HL-60/S4 treated with phorbol 12-myristate 13-acetate at 8.2 ng/mL for 4 days and 3 days (cell line): ENCODE results near the gene GYPA.
"Not testable (repeated sequence)": the region's sequence is repeated elsewhere in the genome, so short reads cannot be mapped to it uniquely, and the experiment has no call there.

Source experiments
- in situ Hi-C: fragments of 300-500 bp; cut with MboI; formaldehyde crosslinking; loops from 2 replicates; pipeline ENCODE4 v1.15.0; 2022; ENCODE audit warnings: low sequenced_read_pairs

The GYPA gene

DNA sequence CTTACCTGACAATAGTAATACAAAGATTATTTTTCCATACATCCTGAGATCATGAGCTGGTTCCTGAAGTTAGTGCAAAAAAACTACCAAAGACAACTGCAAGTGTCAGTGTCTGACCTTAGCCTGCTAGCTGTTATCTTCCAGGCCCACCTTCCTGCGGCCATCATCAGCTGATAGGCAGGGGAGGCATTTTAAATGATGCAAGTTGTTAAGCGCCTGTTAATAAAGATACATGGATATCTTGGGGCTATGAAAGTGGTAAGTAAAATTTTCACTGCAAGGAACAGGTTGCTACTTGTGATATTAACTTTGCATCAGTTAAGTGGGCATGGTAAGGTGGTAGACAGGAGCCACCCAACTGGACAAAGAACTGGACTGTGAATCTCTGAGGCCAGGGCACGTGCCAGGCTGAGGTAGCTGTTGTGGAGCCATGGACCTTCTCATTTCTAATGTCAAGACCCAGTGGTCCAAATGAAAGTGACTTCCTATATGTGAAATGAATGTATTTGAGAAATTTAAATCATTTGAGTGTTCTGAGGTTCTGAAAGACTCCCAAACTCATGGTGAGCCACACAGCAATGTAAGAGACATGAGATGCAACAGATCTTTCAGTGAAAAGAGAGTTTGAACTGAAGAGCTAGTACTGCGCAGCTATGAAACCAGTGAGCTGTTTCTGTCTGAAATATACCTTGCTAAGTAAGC is at the start of gene GYPA:
Gene GYPA, minus strand, starts transcription at position 125 of the 702 bp plus-strand sequence. Its CDS starts 83 bp downstream, at position 42.
- in situ Hi-C loops, result not testable (repeated sequence)

DNA sequence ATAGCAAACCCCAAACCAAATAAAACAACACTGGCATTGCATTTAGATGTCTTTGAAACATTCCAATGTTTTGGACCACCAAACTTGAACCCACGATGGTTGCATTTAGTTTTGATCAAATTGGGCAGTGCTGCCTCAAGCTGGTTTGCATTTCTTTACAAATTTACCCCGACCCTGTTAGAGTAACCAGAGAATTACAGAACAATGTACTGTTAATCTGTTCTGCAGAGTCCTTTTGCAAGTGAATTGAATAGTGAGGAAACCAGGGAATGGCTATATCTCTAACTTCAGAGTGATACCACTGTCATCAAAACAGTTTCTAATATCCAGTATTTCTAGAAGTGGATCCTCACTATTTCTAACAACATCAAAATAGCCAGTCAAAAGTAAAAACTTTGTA is 49.5 kb upstream of the GYPA start:
- in situ Hi-C loops, result loop anchor here (25.0 kb wide), 1 partner anchor 872 kb away; no protein-coding TSS in a partner anchor

DNA sequence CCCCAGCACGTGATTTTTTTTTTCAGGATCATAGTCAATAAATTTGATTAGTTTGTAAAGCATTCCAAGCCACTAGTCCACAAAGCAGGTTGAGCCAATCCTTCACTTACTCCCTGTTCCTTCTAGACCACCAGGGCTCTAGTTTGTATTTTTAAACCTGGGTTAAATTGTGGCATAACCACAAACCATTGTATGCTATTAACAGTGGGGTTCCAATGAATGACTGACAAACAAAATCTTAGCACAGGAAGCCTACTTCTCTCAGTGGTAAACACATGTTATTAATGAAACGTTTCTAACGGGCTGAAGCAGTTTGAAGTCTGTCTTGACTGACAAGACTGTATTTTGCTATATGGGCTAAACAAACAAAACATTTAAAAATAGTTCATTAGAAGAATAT is 48.6 kb upstream of the GYPA start:
- in situ Hi-C loops, result loop anchor here (25.0 kb wide), 1 partner anchor 873 kb away; no protein-coding TSS in a partner anchor

DNA sequence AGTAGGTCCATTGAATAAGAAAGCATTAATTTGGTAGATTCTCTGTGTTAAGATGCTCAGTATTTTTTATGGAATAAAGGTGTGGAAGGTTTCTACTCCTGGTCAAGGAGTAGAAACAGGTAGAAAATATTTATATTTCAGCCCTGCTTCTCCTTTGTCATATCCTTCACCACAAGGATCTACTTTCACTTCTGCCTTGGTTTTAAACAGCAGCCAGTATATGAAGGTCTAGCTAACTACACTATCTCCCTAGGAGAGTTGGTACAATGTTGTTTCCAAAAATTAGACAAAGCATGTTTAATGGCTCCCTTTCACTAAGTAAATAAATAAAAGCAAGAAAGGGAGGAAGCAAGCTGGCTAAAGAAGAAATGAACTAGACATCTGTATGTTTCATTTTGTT is 44.6 kb upstream of the GYPA start:
- in situ Hi-C loops, result loop anchor here (25.0 kb wide), 1 partner anchor 877 kb away; no protein-coding TSS in a partner anchor

DNA sequence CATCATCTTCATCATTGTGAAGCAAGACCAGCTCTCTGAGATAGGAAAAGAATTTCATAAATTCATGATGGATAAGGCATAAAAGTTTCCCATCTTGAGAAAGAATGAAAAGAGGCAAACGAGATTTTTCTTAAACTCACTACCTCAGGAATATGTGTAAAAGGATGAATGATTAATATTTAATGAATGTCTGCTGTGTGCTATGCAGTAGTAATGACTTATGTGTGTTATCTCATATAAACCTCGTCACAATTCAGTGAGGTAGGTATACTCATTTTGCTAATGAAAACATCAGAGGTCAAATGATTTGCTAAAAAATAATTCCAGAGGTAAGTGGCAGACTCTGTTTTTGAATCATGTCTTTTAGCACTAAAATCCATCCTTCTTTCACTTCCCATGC is 42.6 kb upstream of the GYPA start:
- in situ Hi-C loops, result loop anchor here (25.0 kb wide), 1 partner anchor 879 kb away; no protein-coding TSS in a partner anchor

DNA sequence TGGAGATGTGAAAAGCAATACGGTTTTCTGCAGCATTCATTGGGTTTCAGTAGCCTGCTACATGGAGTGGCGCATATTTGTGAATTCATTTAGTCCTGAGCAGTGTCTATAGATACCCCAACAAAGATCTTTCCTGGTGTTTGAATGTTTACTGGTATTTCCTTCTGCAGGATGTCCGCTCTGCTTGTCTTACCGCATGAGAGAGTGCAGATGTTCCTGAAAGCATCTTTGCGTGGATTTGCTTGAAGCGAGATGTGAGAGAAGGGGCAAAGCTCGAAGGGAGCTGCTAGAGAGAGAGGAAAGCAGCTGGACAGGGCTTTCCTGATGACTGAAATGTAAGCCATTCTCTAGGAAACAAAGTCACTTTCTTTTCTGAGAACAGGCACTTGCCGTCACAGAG is 40.9 kb upstream of the GYPA start:
- in situ Hi-C loops, result loop anchor here (25.0 kb wide), 1 partner anchor 881 kb away; no protein-coding TSS in a partner anchor

DNA sequence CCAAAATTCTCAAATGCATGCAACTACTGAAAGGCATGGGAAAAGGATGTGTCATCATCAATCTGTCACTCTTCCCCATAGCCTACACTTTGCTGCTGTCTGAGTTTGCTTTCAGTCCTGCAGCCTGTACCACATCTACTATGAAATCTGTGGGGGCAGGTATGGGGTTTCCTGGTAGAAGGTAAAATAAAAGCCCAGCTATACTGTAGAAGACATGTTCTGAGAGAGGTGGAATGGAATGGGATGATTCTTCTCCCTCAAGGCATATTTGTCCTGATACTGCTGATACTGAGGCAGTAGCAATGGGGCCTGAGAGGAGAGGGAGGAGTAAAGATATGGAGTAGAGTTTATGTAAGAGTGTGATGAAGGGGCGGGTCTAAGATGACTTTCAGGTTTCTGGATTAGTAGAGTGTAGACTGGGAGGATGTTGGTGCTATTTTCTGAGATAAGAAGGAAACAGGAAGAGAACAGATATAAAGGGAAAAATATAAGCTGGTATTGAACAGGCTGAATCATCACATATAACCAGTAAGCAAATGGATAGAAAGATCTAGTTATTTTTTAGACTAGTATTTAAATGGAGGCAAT is 38.7 kb upstream of the GYPA start:
- in situ Hi-C loops, result loop anchor here (25.0 kb wide), 1 partner anchor 883 kb away; no protein-coding TSS in a partner anchor

DNA sequence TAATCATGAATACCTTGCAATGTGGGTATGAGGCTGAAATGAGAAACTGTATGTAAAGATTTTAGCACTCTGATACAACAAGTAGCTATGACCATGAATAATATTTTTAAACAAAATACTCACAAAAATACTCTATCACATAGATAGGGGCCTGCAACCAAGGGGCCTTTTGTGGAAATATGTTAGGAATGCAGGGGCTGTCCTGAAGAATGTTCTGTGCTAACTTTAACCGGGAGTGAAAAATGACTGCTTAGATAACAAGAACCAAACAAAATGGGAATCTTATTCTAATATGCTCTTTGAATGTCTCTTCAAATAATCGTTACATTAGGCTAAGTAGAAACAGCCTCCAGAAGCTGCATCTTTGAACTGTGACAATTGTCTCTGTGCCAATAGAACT is 37.9 kb upstream of the GYPA start:
- in situ Hi-C loops, result loop anchor here (25.0 kb wide), 1 partner anchor 884 kb away; no protein-coding TSS in a partner anchor

DNA sequence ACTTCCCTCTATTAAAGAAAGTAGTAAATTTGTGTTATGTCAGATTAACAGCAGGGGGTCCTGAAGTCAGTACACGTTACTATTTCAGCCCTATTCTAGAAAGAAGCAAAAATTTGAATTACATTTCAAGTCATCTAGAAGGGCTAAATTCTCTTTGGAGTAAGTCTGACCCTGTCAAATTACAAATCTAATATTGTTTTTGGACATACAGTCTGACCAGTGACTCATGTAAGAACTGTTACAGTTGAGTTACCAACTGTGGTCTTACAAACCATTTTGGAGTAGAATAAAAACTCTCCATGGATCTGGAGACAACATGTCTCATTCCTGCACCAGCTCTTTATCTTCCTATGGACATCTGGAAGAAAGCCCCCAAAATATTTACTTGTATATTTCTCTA is 36.0 kb upstream of the GYPA start:
- in situ Hi-C loops, result loop anchor here (25.0 kb wide), 1 partner anchor 886 kb away; no protein-coding TSS in a partner anchor

DNA sequence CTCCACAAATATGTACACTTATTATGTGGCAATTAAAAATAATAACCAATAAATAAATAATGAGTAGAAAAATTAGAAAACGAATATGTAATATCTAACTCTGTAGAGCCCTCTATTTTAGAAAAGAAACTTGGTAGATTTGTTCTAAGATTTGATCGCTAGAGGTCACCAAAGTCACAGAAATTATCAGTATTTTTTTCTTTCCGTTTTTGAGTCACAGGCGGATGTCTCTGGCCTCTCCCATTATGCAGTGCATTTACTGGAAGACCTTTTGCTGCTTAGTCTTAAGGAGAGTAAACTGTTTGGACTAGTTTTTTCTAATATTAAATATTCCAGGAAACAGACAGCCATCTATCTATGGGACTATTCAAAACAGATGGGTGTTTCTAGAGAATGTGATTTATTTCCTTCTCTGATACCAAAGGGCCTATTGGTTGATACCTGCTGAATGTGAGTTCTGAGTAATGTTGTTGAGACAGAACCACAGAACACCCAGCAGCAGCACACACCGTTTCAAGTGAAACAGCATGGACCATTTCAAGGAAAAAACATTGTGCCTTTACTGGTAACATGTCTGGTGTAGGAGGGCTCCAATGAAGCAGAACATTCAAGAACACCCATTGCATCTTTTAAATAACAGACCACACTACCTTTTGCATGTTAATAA is 34.0 kb upstream of the GYPA start:
- in situ Hi-C loops, result loop anchor here (25.0 kb wide), 1 partner anchor 888 kb away; no protein-coding TSS in a partner anchor

DNA sequence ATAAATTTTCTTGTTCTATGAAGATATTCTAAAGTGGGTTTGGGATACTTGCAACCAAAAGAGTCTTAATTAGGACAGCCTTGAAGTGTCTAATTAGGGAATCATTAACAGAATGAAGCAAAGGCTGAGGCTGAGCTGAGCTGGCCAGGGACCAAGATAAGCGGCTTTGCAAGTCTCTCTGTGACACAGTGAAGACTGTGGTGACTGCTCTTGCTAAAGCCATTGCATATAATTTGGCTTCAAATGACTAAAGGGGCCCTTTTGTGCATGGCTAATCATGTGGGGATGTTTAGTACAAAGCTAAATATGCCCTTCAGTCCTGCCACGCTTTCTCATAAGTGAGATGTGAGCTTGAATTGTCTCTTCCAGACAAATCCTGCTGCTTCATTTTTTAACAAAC is 31.2 kb upstream of the GYPA start:
- in situ Hi-C loops, result no loop called here

DNA sequence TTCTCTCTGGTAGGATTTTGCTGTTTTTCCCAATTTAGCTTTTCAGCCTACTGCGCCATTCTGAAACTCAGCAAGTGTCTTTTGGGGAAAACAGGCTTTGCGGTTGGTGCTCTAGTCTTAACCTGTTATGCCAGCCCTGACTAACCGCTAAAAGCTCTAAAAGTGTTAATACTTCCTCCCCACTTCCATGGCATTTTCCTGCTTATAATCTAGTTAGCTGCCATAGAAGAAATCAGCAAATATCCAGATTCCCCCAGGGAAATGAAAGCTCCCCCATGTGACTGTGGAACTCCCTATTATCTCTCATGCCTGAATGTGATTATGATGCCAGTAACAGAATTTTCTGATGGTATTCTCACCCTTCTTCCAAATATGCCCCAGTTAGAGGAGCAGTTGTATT is 28.7 kb upstream of the GYPA start:
- in situ Hi-C loops, result no loop called here

DNA sequence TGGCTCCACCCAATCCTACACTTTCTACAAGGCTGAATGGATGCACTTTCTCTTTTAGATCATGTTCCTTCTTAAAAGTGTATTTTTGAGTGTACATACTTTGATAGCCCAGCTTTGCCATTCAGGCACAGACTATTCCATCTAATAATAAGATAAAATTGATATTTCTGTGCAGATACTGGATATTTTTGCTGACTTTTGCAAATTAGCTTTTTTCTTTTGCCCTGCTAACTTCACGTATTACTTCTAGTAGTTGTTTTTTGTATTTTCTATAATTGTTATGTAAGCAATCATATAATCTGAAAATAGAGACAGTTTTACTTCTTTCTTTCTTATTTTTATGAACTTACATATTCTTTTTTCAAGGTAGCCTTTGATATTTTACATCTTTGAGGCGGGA is 13.5 kb upstream of the GYPA start:
- in situ Hi-C loops, result no loop called here

DNA sequence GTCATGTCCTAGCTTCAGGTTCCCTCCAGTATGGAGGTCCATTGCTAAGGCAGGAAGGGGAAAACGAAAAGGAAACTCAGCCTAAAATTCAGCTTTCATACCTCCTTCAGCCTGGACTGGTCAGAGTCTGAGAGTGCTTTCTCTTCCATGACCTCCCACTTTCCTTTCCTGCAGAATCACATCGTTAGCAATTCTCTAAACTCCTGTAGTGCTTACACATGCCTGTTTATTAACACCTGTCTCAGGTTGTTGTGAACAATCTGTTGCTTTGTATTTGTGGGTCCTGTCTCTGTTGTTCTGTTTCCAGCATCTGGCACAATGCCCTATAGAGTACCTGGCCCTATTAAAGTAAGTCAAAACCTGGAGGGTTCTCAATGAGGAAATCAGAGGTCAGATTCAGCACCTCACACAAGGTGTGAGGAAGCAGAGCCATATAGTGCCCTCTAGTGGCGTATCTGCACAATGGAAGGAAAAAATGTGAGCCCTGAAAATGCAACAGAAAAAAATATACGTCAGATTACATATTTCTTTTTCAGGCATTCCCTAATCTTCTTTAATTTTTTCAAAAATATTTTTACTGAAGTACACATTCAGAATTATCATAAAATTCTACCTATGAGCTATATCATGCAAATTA is 2.3 kb upstream of the GYPA start:
- in situ Hi-C loops, result not testable (repeated sequence)

DNA sequence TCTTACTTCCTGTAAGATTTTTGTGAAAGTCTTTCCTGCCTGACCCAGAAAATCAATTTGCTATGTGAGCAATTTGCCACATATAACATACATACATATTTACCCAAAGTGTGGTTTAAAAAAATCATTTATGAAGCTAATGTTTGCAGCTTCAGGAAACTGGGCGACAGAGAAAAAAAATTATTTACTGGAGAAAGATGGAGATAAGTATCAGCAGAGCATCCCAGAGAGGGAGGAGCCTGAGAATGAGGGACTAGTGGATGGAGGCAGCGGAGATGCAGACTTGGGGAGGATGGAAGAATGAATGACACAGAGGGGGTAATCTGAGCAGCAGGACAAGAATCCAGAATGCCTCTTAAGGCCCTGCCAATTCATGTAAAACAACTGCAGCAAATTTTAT is 975 bp upstream of the GYPA start:
- in situ Hi-C loops, result no loop called here

DNA sequence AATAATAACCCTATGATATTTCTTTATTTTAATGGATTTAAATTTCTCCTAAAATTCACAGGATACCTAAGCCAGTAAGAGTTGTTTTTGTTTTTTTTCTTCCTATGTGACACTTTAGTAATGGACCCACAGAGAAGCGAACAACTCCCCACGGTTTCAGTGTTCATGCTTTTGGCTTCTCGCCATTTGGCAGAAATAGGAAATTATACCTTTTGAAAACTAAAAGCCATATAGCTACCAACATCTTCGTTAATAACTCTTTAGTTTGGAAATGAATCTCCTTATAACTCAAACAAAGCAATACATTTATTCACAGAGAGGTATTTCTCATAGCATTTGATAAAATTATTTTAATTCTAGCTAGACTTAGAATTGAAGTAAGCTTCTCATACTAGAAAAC is 527 bp downstream of the GYPA start:
- in situ Hi-C loops, result not testable (repeated sequence)

DNA sequence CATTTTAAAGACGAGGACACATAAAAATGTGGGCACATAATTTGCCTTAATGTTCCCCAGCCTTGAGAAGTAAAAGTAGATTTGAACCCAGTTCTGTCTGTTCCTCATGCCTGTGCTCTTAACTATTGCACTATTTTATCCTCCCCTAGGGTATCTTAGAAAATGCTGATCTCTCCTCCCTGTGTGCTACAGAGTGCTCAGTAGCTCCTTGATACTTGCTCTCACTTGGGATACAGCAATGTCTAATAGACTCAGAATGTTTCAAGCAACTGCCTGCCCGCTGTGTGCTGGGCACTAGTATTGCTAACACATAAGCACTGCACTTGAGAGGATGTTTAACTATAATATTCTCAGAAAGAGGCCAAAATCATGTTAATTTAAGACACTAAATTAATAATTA is 971 bp downstream of the GYPA start:
- in situ Hi-C loops, result not testable (repeated sequence)

DNA sequence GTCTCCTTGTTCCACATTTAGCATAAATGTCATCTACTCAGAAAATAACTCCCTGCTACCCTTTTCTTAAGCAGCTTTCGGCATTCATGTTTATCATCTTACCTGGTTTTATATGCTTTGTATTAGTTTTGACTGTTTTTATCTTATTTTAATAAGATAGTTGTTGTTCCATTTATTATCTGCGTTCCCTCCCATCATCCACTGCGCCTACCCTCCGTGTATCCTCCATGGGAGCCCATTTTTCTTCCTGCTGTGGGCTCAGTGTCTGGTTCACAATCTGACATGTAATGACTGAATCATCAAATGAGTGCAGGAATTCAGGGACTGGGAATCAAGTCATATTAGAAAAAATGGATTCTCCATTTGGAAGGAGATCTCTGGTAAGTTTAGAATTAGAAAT is 2.3 kb downstream of the GYPA start:
- in situ Hi-C loops, result not testable (repeated sequence)

DNA sequence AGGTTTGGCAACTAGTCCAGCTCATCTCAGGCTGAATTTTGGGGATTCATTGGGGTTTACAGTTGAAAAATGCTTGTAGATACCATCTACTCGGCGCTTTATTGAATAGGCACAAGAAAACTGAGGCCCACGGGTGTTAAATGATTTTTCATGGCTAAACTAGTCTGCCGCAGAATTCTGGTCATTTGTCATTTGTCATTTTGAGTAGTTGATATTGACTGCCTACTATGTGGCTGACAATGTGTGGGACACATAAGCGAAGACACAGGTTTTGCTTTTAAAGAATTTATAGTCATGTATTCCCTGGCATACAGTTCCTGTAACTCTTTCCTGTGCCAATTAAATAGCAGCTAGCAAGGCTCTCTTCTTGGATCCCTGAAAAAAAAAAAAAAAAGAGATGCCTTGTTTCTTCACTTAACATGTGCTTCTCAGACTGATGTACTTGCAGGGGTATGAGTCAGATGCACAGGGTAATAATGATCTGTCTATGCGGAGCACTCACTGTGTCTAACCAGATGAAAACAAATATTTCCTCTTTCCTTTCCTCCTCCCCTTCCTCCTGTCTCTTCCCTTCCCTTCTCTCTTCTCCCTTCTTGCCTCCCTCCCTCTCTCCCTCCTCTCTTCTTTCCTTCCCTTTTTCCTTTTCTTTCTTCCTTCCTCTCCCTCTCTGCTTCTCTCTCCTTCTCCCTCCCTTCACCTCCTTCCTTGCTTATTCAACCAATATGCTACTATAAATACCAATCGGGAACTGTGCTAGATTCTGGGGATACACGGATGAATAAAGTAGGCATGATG is 3.2 kb downstream of the GYPA start:
- in situ Hi-C loops, result not testable (repeated sequence)

DNA sequence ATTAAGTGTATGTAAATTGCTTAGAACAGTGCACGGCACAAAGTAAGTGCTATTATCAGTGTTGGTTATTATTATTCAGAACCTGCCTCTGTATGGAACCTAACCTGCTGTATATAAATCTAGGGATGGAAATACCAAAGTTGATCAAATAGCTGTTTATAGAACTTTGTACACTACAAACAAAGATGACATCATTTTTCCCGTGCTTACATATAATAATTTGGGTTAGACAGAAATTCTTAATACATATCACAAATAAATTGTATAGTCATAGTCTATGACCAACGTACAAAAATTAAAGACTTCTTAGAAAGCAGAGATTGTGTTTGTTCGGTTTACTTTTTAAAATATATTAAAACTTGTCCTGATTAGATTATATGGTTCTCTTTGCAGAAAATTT is 4.3 kb downstream of the GYPA start:
- in situ Hi-C loops, result not testable (repeated sequence)
